HepG2 (cell line): ENCODE results near the gene ENAH. TPM values are rescaled to one million over a fixed set of nuclear protein-coding genes. Genes with fewer than 3 reads are reported as not detected.

Experiments used
- ATAC-seq: fragments of 200-7000 bp; cut with Tn5 transposase; 3 replicates; pipeline ENCODE4 v1.9.1; 2020; ENCODE audit warnings: mild to moderate bottlenecking, moderate library complexity
- BruUV-seq: library from RNA; stranded (reverse); fragments of 400-500 nt; replicated peaks from 2 replicates; lab custom pipeline; 2021; lab: Mats Ljungman, UMichigan
- CTCF ChIA-PET: fragments of 300-600 bp; formaldehyde crosslinking; extraction: SDS; loops from one replicate; lab custom pipeline; 2021; ENCODE audit warnings: low total read pairs, inconsistent platforms, low intra/inter-chr PET ratio; lab: Yijun Ruan, JAX
- POLR2A ChIA-PET: fragments of 350-600 bp; sonication (Branson Sonifier 250); formaldehyde crosslinking; loops from one replicate; lab custom pipeline; 2020; ENCODE audit warnings: antibody characterized with exemption, inconsistent platforms; lab: Yijun Ruan, JAX
- DNase-seq: peaks from one replicate; pipeline ENCODE4 v3.0.0-alpha.2; 2015; ENCODE audit warnings: low spot score
- FAIRE-seq: peaks from 3 replicates; lab custom pipeline; 2011; peaks lifted over from hg19 to GRCh38; lab: Jason Lieb, UNC
- H2AFZ ChIP-seq: one replicate; pipeline ENCODE4 v1.6.1; 2011; ENCODE audit warnings: low read length, inconsistent platforms
- H3K27ac ChIP-seq: fragments of 300-600 bp; 3 replicates; pipeline ENCODE4 v1.8.0; 2011; ENCODE audit warnings: mixed run types, mild to moderate bottlenecking, mixed read lengths, low read length, inconsistent platforms; ENCODE audit not compliant: insufficient read depth; ENCODE audit errors: extremely low read length
- H3K27me3 ChIP-seq, 2 experiments: fragments of 200-600 bp in 1 of 2; 2 replicates in 1 of 2; 3 replicates in 1 of 2; pipeline versions ENCODE4 v1.6.0 to v1.8.0; 2011; ENCODE audit warnings: low read length in 2 of 2, mild to moderate bottlenecking in 2 of 2, moderate library complexity in 2 of 2, inconsistent platforms in 1 of 2; ENCODE audit not compliant: insufficient read depth in 2 of 2, control insufficient read depth in 1 of 2
- H3K36me3 ChIP-seq, 2 experiments: fragments of 200-600 bp in 1 of 2; replicated peaks in 1 of 2; 2 replicates in 1 of 2; 3 replicates in 1 of 2; pipeline versions ENCODE4 v1.5.1 to v1.8.0; 2011; ENCODE audit warnings: low read length in 2 of 2, inconsistent platforms in 1 of 2; ENCODE audit not compliant: insufficient read depth in 2 of 2, control insufficient read depth in 1 of 2
- H3K4me1 ChIP-seq: 2 replicates; pipeline ENCODE4 v1.5.1; 2012; ENCODE audit warnings: low read length, inconsistent platforms; ENCODE audit not compliant: insufficient read depth
- H3K4me2 ChIP-seq: 2 replicates; pipeline ENCODE4 v1.6.0; 2011; ENCODE audit warnings: low read depth, low read length, inconsistent platforms
- H3K4me3 ChIP-seq, 3 experiments: fragments of 200-600 bp in 1 of 3; sonication (generic), shearing (Covaris generic) in 1 of 3; replicated peaks in 1 of 3; 2 replicates each; pipeline ENCODE4 v1.5.1; 2011 to 2016; ENCODE audit warnings: low read length in 3 of 3, inconsistent platforms in 2 of 3, low read depth in 2 of 3, mild to moderate bottlenecking in 2 of 3, control low read depth in 1 of 3, mixed read lengths in 1 of 3; ENCODE audit not compliant: insufficient read depth in 1 of 3
- H3K79me2 ChIP-seq: one replicate; pipeline ENCODE4 v1.6.1; 2011; ENCODE audit warnings: low read length, inconsistent platforms; ENCODE audit not compliant: insufficient read depth
- H3K9ac ChIP-seq: 2 replicates; pipeline ENCODE4 v1.6.0; 2011; ENCODE audit warnings: mild to moderate bottlenecking, low read depth, low read length, inconsistent platforms; ENCODE audit not compliant: insufficient read depth
- H3K9me3 ChIP-seq: 2 replicates; pipeline ENCODE4 v1.5.1; 2012; ENCODE audit warnings: mild to moderate bottlenecking, low read length
- H4K20me1 ChIP-seq: 2 replicates; pipeline ENCODE4 v1.6.0; 2011; ENCODE audit warnings: inconsistent platforms, mild to moderate bottlenecking, low read length, moderate library complexity; ENCODE audit not compliant: insufficient read depth
- ATF2 ChIP-seq: sonication (generic); formaldehyde crosslinking; IDR thresholded peaks from 2 replicates; pipeline ENCODE4 v1.4.0; 2020; ENCODE audit warnings: missing genetic modification reagents
- BCL3 ChIP-seq: sonication (generic); formaldehyde crosslinking; IDR thresholded peaks from 2 replicates; pipeline ENCODE4 v1.5.1; 2020; ENCODE audit warnings: mild to moderate bottlenecking, missing genetic modification reagents, moderate library complexity
- HCFC1 ChIP-seq: fragments of 150-350 bp; IDR thresholded peaks from 2 replicates; pipeline ENCODE4 v1.6.1; 2014; ENCODE audit warnings: low read depth, low read length
- MYC ChIP-seq: sonication (generic); formaldehyde crosslinking; IDR thresholded peaks from 2 replicates; pipeline ENCODE4 v1.9.0; 2021; ENCODE audit warnings: missing genetic modification reagents, borderline replicate concordance
- PPARG ChIP-seq: conservative IDR thresholded peaks from 2 replicates; pipeline ENCODE4 v1.6.1; 2016; ENCODE audit warnings: missing biosample characterization, missing genetic modification reagents
- SNAPC5 ChIP-seq: sonication (generic); formaldehyde crosslinking; IDR thresholded peaks from 2 replicates; pipeline ENCODE4 v1.8.1; 2023; ENCODE audit warnings: mild to moderate bottlenecking, missing genetic modification reagents, borderline replicate concordance
- ZNF143 ChIP-seq: sonication (generic); formaldehyde crosslinking; IDR thresholded peaks from 2 replicates; pipeline ENCODE4 v1.4.0; 2020; ENCODE audit warnings: missing genetic modification reagents
- ZNF768 ChIP-seq: sonication (generic); formaldehyde crosslinking; IDR thresholded peaks from 2 replicates; pipeline ENCODE4 v1.4.0; 2020; ENCODE audit warnings: missing genetic modification reagents
- WGBS: methylation state at CpG from one replicate; pipeline ENCODE4 v1.1.6; 2017; ENCODE audit warnings: low lambda C conversion rate; 5-methylcytosine and 5-hydroxymethylcytosine counted together
- in situ Hi-C: cut with HindIII; loops from 2 replicates; pipeline ENCODE4 v1.10.0; 2017; ENCODE audit warnings: low pct_unique_long_range_greater_than_20kb; ENCODE audit not compliant: extremely low pct_ligation_motif_present
- intact Hi-C: fragments of 100-400 bp; cut with micrococcal nuclease; formaldehyde crosslinking; loops from one replicate; pipeline ENCODE4 v1.10.0; 2022; ENCODE audit not compliant: unreplicated experiment
- polyA plus RNA-seq, 8 experiments: library from polyadenylated mRNA; depleted of rRNA in 3 of 8; stranded (reverse) in 7 of 8; unstranded in 1 of 8; fragments of >200 nt; fragmentation: Illumina TruSeq in 4 of 8; extraction: Trizol in 4 of 8; gene quantifications; 2 replicates each; pipeline versions ENCODE4 v1.2.1 to v1.2.3, GENCODE V29; 2011 to 2016; ENCODE audit warnings: low read depth in 4 of 8, missing spikeins in 1 of 8, mixed read lengths in 1 of 8; ENCODE audit not compliant: insufficient read depth in 1 of 8
- total RNA-seq, 5 experiments: library from RNA; depleted of rRNA; stranded (reverse); fragments of >200 nt; fragmentation: Illumina TruSeq; extraction: Trizol; gene quantifications; 2 replicates each; pipeline ENCODE4 v1.2.3, GENCODE V29; 2016; ENCODE audit warnings: low read depth in 1 of 5

The ENAH gene
- total and polyA plus RNA-seq, 2 of the 13 experiments (the other 11 are each of a cell fraction or from before 2014, with no cell fraction given): 22.1 to 58.3 TPM

GRCh38 chr1:225466848-225467192 lies 186.1 kb downstream of the ENAH start (continued):
- TF ChIP-seq ATF2 (CRISPR knock-in tag) (no peak), PPARG (CRISPR knock-in tag) (no peak), SNAPC5 (CRISPR knock-in tag) (no peak), MYC (no peak)

- no peak for DNase-seq
- Histone ChIP-seq H3K4me2 (peak overlapping the region; percentile 76), H3K79me2 (no peaks in the 10 kb centered on the region), H4K20me1 (no peaks in the 10 kb centered on the region), H3K9ac (no peak overlapping the region), H3K4me1 (peaks cover 29% of the 10 kb centered on the region), H3K27ac (no peak overlapping the region), H3K4me3 (0 out of 6 replicates have a peak overlapping the region, but pooled peaks of 2 of the 3 experiments have one; percentile 39 to 56), H3K36me3 (no peaks in the 10 kb centered on the region), H3K9me3 (no peaks in the 10 kb centered on the region), H3K27me3 (peaks cover 3 to 27% of the 10 kb centered on the region in 2 experiments; a peak in 3 of 5 replicates), H2AFZ (no peak overlapping the region)
- FAIRE-seq: no peak
- no peak for ATAC-seq
- intact Hi-C loops (no loop called here), in situ Hi-C loops (no loop called here)
- ChIA-PET POLR2A (interaction anchor here (1.1 to 1.5 kb wide), 2 partner anchors 11 to 21 kb away, joined by 5 to 6 read pairs; no protein-coding TSS in a partner anchor), CTCF (no interaction called here)
- TF ChIP-seq ZNF143 (CRISPR knock-in tag): no peak
- TF ChIP-seq ZNF768 (CRISPR knock-in tag): 0 out of 2 replicates have a peak, but pooled peaks have one; percentile 24
- no peak for TF ChIP-seq HCFC1
- no peak for TF ChIP-seq BCL3 (CRISPR knock-in tag)
- no TSS peak for BruUV-seq
- WGBS: 84% methylated on average over 19 of the region's 26 CpGs
Measured at GRCh38 chr1:225465793-225466517, 187.0 kb downstream of the ENAH start.
